ENCODE measurements around the gene FCMR.

DNA sequence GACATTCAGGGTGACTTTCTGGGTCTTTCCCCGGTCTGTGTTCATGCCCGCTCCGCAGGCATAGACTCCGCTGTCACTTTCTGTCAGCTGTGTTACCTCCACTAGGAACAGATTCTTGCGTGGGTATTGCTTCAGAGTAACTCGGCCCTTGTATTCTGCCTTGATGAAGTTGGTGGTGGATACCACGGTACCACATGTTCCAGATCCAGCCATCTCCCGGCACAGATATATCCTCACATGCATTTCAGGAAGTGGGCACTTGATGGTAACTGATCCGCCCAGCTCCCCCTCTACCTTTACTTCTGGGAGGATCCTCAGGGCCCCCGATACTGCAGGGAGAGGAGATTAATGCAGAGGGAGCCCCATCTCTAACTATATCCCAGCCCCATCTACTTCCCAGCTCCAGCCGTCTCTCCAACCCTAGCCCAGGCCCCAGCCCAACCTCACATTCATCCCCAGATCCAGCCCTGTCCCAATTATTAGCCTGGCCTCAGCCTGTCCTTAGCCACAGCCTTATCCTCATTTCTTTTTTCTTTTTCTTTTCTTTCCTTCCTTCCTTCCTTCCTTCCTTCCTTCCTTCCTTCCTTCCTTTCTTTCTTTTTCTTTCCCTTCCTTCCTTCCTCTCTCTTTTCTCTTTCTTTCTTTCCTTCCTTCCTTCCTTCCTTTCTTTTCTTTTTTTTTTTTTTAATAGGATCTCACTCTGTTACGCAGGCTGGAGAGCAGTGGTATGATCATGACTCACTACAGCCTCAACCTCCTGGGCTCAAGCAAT is 7.8 kb downstream of the FCMR start:
- TF ChIP-seq, protein P1, sequence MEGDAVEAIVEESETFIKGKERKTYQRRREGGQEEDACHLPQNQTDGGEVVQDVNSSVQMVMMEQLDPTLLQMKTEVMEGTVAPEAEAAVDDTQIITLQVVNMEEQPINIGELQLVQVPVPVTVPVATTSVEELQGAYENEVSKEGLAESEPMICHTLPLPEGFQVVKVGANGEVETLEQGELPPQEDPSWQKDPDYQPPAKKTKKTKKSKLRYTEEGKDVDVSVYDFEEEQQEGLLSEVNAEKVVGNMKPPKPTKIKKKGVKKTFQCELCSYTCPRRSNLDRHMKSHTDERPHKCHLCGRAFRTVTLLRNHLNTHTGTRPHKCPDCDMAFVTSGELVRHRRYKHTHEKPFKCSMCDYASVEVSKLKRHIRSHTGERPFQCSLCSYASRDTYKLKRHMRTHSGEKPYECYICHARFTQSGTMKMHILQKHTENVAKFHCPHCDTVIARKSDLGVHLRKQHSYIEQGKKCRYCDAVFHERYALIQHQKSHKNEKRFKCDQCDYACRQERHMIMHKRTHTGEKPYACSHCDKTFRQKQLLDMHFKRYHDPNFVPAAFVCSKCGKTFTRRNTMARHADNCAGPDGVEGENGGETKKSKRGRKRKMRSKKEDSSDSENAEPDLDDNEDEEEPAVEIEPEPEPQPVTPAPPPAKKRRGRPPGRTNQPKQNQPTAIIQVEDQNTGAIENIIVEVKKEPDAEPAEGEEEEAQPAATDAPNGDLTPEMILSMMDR (IDR thresholded peaks at IDR 0.05), result no peak
- TF ChIP-seq POLR2A (IDR thresholded peaks at IDR 0.05), result no peak
- no peak for TF ChIP-seq POLR2AphosphoS5 (IDR thresholded peaks at IDR 0.05)
- no peak for TF ChIP-seq EP300 (IDR thresholded peaks at IDR 0.05)

All from stomach (tissue), 4 donors.